IPS-18c (cell line): Measurements from ENCODE around the gene RTP5.
"Not testable (repeated sequence)": the region's sequence is repeated elsewhere in the genome, so short reads cannot be mapped to it uniquely, and the experiment has no call there.

Source experiments
- H3K4me3 ChIP-seq: 2 replicates; pipeline ENCODE4 v1.7.0; 2013; ENCODE audit warnings: low read depth, mild to moderate bottlenecking, low read length, moderate library complexity; ENCODE audit not compliant: insufficient read depth
- H3K9me3 ChIP-seq: one replicate; pipeline ENCODE4 v1.6.1; 2013; ENCODE audit warnings: mild to moderate bottlenecking, low read length, moderate library complexity; ENCODE audit not compliant: control insufficient read depth, insufficient read depth

Gene RTP5

DNA sequence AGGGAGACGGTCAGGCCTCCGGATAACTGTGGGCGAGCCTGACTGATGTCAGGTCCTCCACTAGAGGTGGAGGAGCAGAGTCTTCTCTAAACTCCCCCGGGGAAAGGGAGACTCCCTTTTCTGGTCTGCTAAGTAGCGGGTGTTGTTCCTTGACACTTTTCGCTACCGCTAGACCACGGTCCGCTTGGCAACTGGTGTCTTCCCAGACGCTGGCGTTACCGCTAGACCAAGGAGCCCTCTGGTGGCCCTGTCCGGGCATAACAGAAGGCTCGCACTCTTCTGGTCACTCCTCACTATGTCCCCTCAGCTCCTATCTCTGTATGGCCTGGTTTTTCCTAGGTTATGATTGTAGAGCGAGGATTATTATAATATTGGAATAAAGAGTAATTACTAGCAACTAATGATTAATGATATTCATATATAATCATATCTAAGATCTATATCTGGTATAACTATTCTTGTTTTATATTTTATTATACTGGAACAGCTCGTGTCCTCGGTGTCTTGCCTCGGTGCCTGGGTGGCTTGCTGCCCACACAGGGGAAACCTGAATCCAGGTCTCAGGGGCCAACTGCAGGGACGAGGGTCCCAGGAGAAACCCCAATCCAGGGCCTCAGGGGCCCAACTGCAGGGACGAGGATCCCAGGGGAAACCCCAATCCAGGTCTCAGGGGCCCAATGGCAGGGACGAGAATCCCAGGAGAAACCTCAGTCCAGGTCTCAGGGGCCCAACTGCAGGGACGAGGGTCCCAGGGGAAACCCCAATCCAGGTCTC is 6.4 kb downstream of the RTP5 start:
- not testable (repeated sequence) for H3K4me3 ChIP-seq, H3K9me3 ChIP-seq

DNA sequence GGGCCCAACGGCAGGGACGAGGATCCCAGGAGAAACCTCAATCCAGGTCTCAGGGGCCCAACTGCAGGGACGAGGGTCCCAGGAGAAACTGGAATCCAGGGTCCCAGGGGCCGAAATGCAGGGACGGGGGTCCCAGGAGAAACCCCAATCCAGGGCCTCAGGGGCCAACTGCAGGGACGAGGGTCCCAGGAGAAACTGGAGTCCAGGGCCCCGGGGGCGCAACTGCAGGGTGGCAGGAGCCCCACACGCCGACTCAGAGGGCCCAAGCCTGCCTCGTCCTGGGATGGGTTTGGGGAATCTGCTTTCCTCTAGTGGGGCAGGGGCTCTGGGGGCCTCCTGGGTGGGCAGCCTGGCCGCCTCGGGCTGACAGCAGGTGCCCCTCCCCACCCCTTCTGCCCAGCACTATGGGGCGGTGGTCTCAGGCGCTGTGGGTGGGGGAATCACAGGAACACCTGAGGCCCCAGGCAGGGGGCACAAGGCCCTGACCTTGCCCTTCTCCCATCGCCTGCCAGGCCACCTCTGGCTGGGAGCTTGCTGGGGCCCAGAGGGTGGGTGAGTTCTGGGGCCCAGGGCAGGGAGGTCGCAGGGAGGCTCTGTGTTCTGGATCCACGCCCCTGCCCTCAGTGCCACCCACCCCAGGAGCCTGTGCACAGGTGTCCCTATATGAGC is 7.1 kb downstream of the RTP5 start:
- H3K4me3 ChIP-seq: no peak overlapping the region
- peaks cover 3% of the 10 kb centered on the region for H3K9me3 ChIP-seq

DNA sequence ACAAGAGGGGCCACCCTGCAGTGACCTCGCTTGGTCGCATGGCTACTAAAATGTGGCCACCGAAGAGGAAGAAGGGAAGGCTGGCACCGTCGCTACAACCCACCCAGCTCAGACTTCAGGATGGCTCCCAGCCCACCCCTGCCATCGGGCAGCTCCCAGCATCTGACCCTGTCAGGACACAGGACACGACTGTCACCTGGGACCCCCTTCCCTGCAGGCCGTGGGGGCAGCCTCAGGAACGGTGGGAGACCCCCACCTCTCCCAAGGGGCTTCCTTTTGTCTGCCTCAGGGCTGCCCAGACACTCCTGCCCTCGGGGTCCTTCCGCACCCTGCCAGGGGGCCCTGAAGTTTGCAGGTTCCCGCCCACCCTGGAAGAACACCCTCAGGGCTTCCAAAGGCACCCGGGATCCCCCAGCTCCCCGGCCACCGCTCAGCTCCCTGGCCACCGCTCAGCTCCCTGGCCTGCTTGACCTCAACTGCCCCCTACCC is 7.7 kb downstream of the RTP5 start:
- Histone ChIP-seq H3K4me3 (no peak overlapping the region), H3K9me3 (peaks cover 3% of the 10 kb centered on the region)

DNA sequence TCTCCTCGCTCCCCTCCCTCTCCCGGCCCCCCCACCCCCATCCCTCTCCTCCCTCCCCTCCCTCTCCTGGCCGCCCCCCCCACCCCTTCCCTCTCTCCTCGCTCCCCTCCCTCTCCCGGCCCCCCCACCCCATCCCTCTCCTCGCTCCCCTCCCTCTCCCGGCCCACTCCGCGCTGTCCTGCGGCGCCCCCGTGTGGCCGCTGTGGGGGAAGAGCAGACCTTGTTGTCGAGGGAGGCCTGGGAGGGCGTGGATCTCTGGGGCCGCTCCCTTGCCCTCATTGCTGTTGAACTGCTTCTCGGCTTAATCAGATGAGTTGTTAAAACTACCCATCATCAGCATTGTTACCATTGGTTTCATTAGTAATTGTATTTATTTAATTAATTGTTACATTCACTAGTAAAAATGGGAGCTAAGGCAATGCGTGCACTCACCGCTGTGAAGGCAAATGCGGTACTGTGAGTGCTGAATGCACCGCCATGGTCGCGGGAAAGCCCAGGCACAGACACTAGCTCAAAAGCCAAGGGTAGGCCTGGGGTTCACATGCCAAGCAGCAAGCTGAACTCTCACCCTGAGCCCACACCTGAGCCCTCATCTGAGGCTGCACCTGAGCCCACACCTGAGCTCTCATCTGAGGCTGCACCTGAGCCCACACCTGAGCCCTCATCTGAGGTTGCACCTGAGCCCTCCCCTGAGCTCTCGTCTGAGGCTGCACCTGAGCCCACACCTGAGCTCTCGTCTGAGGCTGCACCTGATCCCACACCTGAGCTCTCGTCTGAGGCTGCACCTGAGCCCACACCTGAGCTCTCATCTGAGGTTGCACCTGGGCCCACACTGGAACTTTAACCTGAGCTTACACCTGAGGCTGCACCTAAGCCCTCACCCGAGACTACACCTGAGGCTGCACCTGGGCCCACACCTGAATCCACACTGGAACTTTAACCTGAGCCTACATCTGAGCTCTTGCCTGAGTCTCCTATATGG is 8.8 kb downstream of the RTP5 start:
- Histone ChIP-seq H3K9me3 (peaks cover 3% of the 10 kb centered on the region), H3K4me3 (no peak overlapping the region)

DNA sequence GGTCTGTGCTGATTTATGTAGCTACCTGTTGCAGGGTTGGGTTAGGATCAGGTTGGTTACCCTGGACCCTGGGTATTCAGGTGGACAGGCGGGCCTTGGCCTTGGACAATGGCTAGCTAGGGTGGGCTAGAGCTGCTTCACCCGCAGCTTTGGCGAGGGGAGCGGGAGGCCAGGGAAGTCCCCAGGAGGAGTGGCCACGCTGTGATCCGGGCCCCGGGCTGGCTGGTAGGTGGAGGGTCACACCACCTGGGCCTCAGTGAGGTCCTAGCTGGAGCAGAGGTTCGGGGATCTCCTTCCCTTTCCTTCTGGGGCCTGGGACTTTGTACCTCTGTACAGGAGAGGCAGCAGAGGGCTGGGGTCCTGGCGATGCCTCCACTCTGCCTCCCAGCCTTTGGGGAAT is 9.8 kb downstream of the RTP5 start:
- Histone ChIP-seq H3K9me3 (peaks cover 2% of the 10 kb centered on the region), H3K4me3 (no peak overlapping the region)

DNA sequence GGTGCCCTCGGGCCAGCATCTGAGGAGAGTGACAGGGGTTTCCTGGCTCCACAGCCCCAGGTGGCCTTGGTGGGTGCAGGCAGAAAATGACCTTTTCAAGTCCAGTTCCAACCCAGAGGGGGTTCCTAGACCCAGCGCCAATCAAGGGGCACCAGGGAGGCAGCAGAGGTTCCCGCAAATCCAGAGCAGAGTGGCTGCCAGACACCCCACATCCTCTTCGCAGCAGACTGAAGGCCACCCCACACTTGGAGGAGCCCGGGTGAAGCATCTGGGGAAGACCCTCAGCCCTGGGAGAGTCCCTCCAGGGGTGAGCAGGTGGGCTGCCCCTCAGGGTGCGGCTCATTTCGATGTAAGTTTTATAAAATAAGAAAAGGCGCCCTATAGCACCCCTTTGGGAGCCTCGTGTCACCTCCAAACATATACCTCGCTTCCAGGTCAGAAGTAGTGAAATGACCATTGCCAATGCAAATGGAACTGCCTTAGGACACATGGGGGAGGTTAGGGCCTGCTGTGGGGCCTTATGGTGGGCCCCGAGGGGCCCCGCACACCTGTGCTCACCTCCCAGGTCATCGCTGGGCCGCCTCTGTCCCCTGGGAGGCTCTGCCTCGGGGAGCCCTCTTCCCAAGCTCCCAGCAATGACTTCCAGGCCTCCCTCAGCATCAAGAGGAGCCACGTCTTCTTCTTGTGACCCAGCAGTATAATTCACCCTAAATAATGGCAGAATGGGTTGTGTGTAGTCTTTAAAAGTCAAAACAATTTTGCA is 11.0 kb downstream of the RTP5 start:
- Histone ChIP-seq H3K4me3 (peak overlapping the region; percentile 88), H3K9me3 (no peaks in the 10 kb centered on the region)

DNA sequence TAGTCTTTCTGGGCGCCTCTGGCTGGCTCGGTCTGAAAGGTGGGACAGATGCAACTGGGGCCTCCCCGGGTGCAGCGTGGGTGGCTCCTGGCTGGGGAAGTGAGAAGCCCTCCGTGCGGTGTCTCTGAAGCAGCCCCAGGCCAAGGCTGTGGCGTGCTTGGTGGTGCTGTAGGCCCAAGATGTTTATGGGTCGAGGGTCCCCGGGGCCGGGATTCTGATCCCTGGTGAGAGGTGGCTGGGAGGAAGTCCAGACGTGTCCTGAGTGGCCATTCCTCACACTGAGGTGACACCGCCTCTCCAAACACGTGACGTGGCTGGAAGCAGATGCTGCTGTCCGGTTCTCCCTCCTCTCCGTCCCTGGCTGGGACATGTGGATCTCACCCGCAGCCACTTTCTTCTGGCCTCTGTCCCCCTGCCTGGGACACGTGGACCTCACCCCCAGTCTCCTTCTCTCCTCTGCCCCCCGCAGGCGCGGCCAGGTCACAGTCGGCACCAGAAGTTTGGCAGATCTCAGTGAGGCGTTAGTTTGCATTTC is 12.6 kb downstream of the RTP5 start:
- H3K9me3 ChIP-seq: no peaks in the 10 kb centered on the region
- H3K4me3 ChIP-seq: peak overlapping the region; percentile 34

DNA sequence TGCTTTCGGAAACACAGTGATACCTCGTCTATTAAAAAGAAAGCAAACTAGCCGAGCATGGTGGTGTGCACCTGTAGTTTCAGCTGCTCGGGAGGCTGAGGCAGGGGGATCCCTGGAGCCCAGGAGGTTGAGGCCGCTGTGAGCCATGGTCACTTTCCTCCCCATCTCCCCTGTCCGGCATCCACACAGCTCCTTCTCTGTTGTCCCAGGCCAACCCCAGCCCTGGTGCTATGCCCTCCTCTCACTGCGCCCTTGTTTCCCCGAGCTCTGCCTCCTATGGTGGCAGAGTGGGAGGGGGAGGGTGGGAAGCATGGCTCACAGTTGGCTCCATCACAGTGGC is 15.4 kb downstream of the RTP5 start:
- H3K9me3 ChIP-seq: no peaks in the 10 kb centered on the region
- H3K4me3 ChIP-seq: no peak overlapping the region

DNA sequence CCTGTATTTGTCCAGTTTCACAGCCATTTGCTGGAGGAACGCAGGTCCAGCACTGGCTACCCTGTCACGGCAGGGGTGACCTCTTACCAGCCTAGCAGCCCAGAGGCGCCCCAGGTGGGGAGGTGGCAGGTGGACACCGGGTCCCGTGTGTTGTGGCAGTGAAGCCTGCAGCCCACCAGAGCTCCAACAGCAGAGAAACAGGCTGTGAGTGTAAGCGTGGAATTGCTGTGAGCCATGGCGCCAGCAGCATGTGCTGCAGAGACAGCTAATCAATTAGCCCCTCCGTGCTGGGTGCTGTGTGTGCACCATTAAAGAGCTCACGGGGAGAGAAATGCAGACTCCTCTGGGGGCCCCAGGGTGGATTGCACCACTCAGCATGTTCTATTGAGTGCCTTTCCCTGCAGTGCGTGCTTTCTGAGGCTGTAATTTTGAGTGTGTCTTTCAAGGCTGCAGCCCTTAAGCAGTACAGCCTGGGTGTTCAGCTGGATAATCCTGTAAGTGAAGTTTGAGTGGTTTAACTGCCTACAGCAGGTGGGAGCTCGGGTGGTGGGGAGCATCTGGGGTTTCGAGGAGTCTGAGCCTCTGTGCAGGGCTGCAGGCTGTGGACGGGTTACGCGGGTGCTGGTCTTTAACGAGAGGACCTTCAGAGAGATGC is 15.9 kb downstream of the RTP5 start:
- Histone ChIP-seq H3K9me3 (no peaks in the 10 kb centered on the region), H3K4me3 (no peak overlapping the region)

DNA sequence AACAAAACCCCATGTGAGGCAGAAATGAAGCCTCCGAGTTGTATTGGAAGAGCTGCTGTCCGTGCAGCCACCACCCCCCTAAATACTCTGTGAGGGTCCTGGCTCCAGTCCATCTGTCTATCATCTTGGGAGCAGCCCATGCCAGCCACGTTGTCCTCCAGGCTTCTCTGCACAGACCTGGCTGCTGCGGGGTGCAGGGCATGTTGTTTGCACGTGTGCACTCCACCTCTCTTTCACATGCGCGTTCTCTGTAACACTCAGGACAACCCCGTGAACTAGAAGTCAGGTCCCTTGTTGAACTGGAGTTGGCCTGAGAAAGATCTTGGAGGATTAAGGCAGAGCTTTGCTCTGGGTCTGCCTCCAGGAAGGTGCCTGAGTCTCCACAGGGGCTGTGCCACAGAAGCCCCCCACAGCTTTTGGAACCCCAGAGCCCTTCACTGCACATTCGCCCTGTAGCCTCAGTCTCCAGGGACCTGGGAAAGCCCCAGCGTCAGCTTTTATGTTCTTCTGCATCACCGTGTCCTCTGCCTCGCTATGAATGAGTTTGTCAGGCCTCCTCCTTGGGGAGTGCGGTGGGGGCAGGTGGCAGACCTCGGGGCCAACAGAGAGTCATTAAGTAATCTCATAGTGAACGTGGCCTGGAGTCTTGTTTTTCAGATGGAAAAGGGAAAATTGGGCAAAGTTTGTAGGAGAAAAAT is 16.6 kb downstream of the RTP5 start:
- no peak overlapping the region for H3K4me3 ChIP-seq
- H3K9me3 ChIP-seq: no peaks in the 10 kb centered on the region

DNA sequence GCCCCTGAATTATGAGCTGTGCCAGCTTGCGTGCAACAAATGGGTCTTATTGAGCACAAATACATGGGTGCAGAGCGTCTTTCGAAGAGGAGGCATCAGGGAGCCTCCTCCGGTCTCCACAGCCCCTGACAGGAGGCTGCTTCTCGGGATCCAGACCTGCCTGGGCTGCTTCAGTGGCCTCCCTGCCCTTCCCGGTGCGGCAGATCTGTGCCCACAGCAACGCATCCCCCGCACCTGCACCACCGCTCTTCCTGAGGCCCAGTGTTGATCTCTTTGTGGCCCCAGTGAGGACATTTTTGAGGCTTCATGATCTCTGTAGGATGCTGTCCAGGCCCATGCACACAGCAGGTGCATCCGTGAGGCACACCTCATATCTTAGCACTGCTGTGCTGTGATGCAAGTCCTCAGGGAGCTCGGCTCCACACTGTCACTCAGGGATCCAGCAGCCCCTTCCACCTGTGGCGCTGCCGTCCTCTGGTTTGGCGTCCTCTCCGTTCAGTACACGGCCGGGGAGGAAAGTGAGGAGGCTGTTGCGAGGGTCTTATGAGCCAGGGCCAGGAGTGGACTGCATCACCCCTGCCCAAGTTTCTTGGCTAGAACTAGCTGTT is 17.4 kb downstream of the RTP5 start:
- H3K9me3 ChIP-seq: no peaks in the 10 kb centered on the region
- no peak overlapping the region for H3K4me3 ChIP-seq

DNA sequence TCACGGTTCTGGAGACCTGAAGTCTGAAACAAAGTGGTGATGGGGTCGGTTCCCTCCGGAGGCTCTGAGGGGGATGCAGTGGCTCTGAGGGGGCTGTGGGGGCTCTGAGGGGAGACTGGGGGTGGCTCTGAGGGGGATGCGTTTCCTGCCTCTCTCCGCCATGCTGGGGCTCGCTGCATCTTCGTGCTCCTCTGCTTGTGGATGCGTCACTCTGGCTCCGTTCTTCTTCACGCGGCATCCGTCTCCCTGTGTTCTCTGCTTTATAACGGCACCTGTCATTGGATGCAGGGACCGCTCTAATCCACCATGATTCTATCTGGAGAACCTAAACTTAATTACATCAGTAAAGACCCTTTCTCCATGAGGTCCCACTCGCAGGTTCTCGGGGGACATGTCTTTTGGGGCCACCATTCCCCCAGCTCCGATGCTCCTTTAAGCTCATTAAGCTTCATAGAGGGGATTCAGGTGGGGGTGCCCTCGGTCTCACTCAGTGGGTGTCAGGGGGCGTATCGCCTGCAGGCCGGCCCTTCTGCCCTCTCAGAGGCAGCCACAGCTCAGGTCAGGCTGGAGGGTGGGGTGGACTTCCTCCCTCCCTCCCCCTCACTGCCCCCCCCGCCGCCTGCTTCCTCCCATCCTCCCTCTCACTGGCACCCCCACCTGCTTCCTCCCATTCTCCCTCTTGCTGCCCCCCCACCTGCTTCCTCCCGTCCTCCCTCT is 18.4 kb downstream of the RTP5 start:
- H3K9me3 ChIP-seq: no peaks in the 10 kb centered on the region
- H3K4me3 ChIP-seq: no peak overlapping the region

DNA sequence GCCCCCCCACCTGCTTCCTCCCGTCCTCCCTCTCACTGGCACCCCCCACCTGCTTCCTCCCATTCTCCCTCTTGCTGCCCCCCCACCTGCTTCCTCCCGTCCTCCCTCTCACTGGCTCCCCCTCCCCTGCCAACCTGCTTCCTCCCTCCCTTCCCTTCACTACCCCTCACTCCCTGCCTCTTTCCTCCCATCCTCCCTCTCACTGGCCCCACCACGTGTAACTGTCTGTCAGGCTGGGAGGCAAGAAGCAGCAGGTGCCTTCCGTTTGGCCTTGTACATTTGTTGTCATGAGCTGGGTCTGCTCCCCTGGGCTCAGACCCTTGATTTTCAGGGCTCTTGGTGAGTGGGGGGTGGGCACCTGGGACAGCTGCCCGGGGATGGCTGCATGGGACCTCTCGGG is 19.1 kb downstream of the RTP5 start:
- Histone ChIP-seq H3K9me3 (no peaks in the 10 kb centered on the region), H3K4me3 (no peak overlapping the region)

DNA sequence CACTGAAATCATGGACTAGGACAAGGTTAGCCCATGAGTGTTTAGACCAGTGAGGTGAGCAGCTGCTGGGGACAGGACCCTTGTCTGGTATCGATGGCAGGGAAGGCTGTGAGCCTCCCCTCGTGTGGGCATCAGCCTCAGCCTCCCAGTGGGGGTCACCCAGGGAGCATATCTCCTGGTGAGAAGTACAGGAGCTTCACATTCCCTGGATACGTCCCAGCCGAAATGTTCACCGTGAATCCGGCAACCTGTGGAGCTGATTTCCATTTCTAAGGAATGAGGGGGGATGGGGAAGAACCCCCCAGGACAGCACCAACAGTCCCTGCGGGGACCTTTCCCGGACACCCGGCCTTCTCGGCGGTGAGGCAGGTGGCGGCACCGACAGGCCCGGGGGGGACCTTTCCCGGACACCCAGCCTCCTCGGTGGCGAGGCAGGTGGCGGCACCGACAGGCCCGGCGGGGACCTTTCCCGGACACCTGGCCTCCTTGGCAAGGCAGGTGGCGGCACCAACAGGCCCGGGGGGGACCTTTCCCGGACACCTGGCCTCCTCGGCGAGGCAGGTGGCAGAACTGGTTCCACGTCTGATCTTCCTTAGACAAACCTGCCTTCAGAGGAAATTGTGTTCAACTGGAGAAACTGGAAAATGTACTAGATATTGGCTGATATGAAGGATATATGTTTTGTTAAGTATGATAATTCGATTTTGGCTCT is 21.2 kb downstream of the RTP5 start:
- Histone ChIP-seq H3K9me3 (no peaks in the 10 kb centered on the region), H3K4me3 (no peak overlapping the region)
